Activated T-cell treated with anti-CD3 and anti-CD28 coated beads, Interleukin-2, amount 50 U/mL, for 1 hour (primary cell): ENCODE data around the gene PBX4.

Experiments
- DNase-seq: peaks from one replicate; pipeline ENCODE4 v3.0.0-alpha.2; 2020

PBX4 gene

DNA sequence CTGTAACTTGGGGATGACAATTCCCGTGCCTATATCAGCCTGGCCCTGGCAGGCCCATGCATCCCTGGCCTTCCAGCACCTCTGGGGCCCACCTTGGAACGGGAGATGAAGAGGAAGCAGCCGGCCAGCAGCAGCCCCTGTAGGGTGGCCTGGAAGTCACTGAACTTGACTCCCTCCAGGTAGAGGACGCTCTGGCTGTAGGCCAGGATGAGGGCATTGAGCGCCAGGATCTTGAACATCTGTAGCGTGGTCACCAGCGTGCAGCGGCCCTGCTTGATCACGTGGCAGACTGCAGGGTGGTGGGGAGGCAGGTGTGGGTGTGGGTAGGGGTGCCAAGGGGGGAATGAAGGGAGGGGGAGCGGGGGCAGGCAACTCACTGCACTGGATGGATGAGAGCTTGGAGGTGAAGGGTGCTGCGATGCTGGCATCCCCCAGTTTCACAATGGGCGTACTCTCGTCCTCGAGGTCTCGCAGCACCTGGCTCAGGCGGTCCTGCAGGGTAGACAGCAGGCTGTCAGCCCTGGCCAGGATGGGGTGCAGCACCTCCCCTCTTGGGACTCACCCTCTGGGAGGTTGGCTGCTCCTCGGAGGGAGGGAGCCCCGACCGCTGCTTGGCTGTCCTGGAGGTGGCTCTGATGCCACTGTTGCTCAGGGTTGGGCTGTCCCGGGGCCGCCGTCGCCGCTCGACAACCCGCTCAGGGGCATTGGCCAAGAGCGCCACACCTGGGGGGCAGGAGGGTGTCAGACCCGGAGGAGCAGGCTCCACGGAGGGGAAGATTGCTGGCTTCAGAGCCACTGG, 28.7 kb upstream of the PBX4 start:
- DNase-seq, result no peak

DNA sequence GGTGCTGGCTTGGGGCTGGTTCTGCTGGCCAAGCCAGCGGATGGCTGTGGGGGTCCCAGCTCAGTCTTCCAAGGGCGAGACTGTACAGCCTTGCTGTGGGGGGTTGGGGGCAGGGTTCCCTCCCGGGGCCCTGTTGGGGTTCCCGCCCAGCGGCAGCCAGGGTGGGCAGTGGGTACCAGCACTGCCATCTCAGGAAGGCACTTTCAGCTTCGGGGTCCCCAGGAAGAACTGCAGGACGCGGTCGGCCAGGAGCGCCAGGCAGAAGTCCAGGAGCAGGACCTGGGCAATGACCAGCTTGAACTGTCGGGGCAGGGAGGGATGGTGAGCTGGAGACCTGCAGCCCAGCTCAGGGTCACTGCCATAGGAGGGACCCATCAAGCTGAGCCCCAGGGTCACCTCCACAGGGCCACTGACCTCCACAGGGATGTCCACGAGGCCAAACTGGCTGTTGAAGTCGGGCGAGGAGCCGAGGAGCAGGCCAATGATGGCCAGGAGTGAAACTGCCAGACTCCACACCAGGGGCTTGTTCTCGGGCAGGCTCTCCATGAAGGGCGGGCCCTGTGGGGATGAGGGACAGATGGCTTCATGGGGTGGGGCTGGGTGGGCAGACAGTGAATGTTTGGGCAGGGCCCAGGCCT, 26.9 kb upstream of the PBX4 start:
- no peak for DNase-seq

DNA sequence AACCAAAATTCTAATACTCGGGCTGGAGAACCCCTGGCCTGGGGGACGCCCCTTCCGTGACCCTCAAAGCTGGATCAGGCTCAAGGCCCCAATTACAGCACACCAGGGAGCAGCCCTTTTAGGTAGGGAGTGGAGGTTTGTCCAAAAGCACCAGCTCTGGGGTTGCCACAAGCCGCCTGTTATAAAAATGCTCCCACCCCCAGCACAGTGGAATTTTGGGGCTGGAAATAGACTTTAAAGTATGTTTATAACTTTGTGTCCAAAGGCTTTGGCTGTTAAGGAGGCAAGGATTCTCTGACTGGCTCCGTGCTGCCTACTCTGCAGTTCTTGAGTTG, 25.5 kb upstream of the PBX4 start:
- DNase-seq, result no peak

DNA sequence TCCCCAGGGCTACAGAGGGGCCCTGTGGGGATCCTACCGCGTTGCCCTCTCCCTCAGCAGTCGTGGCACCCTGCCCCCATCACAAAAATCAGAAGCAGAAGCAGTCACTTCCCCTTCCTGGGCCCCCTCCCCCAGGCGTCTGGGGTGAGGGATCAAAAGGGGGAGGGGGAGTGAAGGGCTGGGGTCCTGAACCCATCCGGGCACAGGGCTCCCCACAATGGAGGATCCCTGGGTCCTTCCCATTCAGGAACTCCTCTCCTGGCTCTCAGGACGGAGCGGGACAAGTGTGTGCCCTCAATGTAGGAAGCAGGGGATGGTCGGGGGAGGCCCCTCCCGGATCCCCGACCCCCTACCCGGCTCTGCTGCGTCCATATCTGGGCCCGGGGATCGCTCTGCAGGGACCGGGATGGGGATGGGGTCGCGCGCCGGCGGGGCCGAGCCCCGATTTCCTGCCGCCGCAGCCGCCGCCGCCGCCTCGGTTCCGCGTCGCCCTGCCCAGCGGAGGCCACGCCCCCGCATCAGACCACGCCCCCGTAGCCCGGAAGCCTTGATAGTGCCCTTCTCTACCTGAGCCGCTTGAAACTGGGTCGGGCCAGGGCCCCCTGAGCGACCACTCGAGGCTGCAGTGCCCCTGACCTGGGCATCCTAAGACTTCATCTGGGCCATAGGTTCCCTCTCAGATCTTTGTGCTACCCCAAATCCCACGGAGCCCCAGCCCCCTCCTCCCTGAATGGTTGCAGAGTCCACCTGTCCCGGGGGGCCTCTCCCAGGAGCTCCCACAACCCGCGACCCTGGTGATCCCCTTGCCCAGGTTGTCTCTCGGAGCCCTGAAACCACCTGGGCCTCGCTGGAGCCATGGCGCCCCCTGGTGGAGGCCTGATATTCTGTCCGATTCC, 24.9 kb upstream of the PBX4 start, which contains the start of gene GMIP:
Gene GMIP, minus strand, starts transcription at position 500 of the 896 bp plus-strand sequence. Its CDS starts 128 bp downstream, at position 372.
- DNase-seq, result peak; percentile 92

DNA sequence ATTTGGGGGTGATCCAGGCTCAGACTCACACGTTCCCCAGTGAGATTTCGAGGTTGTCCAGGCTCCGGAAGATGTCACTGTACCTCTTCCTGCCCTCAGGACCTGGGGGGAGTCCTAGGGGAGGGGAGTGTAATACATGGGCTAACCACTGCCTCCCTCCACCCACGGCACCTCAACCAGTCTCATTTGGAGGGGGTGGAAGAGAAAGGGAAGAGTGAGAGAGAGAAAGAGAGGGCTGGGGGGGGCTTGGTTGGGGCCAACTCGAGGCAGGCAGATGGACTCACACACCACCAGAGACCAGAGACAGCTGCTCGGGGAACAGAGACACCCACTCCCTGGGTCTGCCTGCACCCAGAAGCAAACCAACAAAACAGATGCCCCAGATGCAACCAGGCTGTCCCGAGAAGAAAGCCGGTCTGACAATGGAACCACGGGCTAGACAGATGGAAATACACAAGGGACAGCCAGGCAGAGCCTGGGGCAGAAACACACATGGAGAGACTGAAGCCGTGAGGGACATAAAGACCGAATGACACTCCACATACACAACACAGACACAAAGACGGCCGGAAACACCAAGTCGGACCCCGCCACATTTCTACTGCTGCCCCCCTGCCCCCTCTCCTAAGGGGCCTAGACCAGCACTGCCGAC, 24.1 kb upstream of the PBX4 start:
- peak; percentile 50 for DNase-seq

- no peak for DNase-seq
Observed at GRCh38 chr19:19637523-19638251, 19.2 kb upstream of the PBX4 start.

- no peak for DNase-seq
Observed at GRCh38 chr19:19637186-19637522, 18.7 kb upstream of the PBX4 start.

DNA sequence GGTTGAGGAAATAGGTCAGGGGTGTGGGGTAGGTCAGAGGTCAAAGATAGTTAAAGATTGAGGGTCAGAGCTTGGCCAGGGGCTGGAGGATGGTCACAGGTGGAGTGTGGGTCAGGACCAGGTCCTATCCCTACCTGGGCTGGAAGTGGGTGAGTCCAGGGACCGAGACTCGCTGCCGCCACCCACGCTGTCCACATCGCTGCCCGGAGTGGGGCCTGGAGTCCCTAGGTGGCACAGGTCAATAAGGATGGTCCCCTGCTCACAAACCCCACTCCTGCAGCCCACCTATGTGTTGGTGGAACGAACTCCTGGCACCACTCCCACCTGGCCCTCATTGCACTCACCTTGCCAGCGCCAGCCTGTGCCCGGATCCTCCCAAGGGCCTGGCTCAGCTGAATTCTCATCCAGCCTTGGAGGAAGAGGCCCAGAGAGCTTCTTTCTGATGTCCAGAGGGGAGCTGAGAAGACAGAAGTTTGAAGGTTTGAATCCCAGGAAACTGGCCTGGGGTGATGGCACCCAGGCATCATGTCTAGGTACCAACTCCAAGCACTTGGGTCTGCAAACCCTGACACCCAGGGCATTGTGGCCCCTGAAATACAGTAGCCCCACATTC, 18.2 kb upstream of the PBX4 start:
- no peak for DNase-seq

DNA sequence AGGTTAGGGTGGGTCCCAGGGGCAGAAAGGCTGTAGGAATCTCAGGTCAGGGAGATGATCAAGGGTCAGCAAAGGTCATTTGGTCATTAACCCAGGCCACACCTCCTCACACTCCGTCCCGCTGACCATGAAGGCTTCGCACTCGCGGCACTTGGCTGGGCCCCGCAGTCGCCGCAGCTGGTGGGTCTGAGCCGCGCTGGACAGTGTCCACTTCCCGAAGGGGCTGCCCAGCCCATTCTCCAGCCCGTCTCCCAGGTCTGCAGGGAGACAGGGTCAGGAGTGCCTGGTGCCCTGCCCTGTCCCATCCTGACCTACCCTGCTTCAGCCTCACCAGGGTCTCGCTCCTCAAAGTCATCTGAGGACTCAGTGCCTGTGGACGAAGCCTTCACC, 16.8 kb upstream of the PBX4 start:
- no peak for DNase-seq

DNA sequence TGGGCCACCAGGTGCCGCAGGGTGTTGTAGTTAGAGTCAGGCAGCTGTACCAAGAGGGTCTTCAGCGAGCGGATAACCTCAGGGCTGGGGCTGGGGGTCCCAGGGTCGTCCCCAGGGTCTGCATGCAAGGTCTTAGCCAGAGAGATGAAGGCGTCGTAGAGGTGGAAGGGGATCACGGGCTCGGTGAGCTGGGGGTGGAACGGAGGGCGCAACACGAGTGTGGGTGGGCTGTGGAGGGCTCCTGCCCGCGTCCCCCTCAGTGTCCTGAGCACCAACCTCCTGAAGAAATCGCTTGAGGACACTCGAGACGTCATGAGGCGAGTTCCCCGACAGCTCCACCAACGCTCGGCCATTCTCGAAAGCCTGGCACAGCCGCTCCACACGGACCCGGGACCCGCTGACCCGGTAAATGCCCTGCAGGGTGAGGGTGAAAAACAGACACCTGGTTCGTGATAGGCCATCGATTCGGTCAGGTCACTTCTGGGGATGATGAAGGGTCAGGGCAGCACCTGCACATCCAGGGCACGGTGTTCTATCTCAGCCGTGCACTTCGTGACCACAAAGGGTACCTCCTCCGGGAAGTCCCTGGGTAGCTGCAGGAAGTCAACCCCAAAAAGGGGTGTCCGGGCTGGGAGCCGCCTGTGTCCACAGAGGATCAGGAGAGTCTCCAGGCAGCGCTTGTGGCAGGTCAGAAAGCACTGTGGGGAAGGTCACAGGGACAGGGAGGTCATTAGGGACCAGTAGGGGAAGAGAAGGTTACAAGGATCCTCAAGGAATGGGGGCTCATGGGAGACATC, 16.2 kb upstream of the PBX4 start:
- no peak for DNase-seq

- DNase-seq, result no peak
Observed at GRCh38 chr19:19633711-19634515, 15.4 kb upstream of the PBX4 start.

DNA sequence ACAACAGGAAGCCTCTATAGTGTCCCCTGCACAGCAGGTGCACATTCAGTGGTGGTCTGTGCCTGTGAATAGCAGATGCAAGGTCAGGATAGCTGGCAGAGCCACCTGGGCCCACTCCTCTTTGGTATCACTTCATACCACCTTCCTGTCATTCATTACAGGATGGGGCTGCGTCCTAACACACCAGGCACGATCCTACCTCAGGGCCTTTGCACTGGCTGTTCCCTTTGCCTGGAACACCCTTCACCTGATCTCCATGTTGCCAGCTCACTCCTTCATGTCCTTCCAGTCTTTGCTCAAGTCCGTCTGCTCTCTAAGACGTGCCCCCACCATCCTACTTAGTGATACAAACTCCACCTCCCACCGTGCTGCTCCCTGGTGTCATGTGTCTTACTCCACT, 14.2 kb upstream of the PBX4 start:
- DNase-seq, result no peak

GRCh38 chr19:19631346-19631745, 12.9 kb upstream of the PBX4 start:
- DNase-seq, result no peak

DNA sequence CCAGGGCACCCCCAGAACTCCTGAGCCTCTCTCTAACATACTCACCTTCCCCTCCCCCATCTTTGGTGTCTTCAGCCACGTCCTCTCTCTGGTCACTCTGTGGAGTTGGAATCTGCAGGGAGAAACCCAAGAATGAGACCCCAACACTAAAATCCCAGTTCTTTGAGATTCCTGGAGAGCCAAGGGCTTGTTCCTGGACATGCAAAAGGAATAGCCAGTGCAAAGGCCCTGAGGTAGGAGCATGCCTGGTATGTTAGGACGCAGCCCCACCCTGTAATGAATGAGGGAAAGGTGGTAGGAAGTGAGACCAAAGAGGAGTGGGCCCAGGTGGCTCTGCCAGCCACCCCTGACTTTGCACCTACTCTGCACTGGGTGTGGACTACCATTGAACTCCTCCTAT, 11.9 kb upstream of the PBX4 start:
- DNase-seq, result no peak

- DNase-seq, result no peak
Observed at GRCh38 chr19:19630062-19630414, 11.6 kb upstream of the PBX4 start.

DNA sequence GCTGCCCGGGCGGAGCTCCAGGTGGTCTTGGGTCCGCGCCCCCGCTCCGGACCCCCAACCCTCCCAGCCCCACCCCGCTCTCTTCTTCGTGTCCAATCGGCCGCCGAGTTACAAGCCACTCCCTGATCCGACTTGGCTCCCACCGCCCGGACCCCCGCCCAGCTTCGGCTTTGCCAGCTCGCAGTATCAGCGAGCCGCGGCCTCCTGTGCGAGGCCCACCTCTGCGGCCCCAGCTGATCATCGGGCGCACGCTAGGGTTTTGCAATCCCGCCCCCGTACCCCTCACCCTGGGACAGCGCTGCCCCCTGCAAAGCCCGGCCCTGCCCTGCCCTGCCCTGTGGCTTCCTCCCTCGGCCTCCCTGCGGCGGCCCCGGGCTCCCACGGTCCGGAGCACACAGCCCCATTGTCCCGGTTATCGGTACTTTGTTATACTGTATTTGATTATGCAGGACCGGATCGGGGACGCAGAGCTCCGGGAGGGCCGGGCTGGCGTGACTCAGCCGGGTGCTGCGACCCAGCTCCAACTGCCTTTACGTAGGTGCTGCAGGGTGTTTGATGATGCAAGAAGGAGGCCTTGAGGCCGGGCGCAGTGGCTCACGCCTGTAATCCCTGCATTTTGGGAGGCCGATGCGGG, 10.1 kb upstream of the PBX4 start:
- peak; percentile 69 for DNase-seq

DNA sequence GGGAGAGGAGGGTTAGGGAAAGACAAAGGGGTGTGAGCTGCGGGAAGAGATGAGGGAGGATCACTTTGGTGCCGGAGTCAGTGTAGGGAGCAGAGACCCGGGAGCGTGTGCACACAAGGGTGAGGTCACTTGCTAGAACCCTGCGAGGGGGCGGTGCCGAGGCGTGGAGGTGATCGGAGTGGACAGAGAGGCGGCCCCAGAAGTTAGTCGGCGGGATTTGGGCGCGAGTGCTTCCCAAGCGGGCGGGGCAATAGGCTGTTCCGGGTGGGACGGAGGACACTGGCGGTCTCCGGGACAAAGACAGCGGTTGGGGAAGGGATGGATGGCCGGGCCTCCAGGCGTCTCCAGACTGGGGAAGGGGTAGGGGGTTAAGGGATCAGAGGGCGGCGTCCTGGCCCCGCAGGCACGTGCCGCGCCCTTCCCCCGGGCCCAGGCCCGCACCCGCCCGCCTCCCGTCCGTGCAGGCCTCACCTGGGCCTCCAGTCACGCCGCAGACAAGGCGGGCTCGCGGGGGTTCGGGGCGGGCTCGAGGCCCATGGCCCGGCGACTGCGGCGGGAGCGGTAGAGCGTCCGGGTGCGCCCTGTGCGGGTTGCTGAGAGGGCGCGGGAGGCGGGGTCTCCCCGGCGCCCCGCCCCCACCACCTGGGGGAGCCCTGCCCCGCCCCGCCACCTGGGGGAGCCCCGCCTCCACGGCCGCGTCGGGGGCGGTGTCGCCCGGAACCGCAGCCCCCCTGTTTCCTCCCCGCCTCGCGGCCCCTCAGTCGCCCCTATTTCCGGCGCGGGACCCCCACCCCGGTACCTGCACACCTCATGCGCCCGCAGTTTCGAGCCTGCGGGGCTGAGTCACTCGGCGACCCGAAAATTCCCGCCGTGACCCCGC, 9.4 kb upstream of the PBX4 start, which contains the start of gene LPAR2:
Gene LPAR2, minus strand, starts transcription at position 600 of the 880 bp plus-strand sequence. CDS start 945 bp downstream, outside the sequence.
- peak; percentile 86 for DNase-seq
